Measurements from ENCODE around the gene TET3.

TET3 gene

DNA sequence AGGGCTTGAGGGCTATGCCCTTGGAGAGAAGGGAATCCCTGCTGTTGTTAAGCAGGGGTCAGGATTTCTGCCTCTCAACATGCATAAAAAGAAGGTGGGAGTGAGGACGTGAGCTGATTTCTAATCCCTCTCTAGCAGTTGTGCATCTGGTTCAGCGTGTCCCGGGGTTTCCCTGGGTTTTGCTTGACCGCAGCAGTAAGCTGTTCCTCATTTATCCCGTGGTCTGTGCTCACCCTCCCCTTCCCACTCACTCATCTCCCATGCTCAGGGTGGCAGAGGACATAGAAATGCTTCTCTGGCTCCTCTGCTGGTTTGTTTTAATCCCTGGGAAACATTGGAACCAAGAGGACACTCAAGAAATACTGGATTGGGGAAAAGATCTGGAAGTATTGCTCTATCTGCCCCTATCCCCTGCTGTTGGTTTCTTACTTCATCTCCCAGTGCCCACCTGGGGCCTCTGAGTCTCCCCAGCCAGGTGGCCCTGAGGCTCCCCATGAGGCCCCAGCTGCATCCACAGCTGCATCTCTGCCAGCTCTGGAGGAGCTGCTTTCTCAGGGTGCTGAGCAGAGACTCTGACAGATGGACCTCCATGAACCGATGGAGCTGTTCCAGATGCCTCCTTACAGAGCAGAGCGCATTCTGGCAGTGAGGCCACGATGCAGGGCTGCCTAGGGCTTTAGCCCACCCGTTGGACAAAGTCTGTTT, 36.1 kb downstream of the TET3 start:
- Histone ChIP-seq H3K9ac (ENCODE audit: low read length) (no peak overlapping the region), H3K36me3 (ENCODE audit: control insufficient read depth, insufficient read depth, low read length) (peaks cover 2% of the 10 kb centered on the region), H3K27me3 (ENCODE audit: control insufficient read depth, insufficient read depth, low read length) (no peaks in the 10 kb centered on the region), H3K4me1 (ENCODE audit: control insufficient read depth, insufficient read depth, low read length) (no peaks in the 10 kb centered on the region), H3K4me3 (ENCODE audit: low read length) (no peak overlapping the region), H3K27ac (ENCODE audit: low read depth, low read length) (no peak overlapping the region)

DNA sequence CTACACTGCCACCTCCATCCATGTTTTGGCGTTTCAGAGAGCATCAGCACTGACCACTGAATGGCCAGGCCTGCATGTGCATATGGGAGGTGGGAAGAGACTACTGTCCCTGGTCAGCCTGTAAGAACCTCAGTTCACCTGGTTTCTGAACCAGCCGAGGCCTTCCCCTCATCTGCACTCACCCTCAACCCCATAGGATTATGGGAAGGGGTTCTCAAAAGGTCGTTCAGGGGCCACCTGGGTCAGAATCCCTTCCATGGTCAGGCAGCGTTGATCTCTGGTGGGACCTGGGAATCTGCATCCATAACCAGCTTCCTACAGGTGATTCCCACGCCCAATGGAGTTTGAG, 36.7 kb downstream of the TET3 start:
- no peaks in the 10 kb centered on the region for H3K4me1 ChIP-seq (ENCODE audit: control insufficient read depth, insufficient read depth, low read length)
- H3K9ac ChIP-seq (ENCODE audit: low read length) = no peak overlapping the region
- peaks cover 2% of the 10 kb centered on the region for H3K36me3 ChIP-seq (ENCODE audit: control insufficient read depth, insufficient read depth, low read length)
- no peaks in the 10 kb centered on the region for H3K27me3 ChIP-seq (ENCODE audit: control insufficient read depth, insufficient read depth, low read length)
- H3K27ac ChIP-seq (ENCODE audit: low read depth, low read length) = no peak overlapping the region
- H3K4me3 ChIP-seq (ENCODE audit: low read length) = no peak overlapping the region

DNA sequence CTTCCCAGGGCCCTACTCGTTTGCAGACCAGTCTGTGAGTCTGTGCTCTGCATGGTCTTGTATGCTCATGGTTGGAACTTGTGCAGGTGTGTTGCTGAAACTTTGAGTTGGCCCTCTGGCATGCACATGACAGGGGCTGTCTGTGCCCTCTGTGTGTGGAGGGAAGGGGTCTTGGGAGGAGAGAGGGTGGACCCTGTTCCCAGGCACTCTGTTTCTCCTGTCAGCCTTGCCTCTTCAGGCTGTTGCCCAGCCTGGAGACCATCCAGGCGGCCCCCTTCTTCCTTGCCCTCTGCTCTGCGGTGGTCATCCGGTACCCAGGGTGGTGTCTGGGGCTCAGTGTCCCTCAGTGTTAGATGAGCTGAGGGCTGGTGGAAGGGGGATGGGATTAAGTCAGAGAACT, 39.5 kb downstream of the TET3 start:
- Histone ChIP-seq H3K36me3 (ENCODE audit: control insufficient read depth, insufficient read depth, low read length) (peaks cover 2% of the 10 kb centered on the region), H3K9ac (ENCODE audit: low read length) (no peak overlapping the region), H3K4me3 (ENCODE audit: low read length) (no peak overlapping the region), H3K4me1 (ENCODE audit: control insufficient read depth, insufficient read depth, low read length) (no peaks in the 10 kb centered on the region), H3K27me3 (ENCODE audit: control insufficient read depth, insufficient read depth, low read length) (no peaks in the 10 kb centered on the region), H3K27ac (ENCODE audit: low read depth, low read length) (no peak overlapping the region)

DNA sequence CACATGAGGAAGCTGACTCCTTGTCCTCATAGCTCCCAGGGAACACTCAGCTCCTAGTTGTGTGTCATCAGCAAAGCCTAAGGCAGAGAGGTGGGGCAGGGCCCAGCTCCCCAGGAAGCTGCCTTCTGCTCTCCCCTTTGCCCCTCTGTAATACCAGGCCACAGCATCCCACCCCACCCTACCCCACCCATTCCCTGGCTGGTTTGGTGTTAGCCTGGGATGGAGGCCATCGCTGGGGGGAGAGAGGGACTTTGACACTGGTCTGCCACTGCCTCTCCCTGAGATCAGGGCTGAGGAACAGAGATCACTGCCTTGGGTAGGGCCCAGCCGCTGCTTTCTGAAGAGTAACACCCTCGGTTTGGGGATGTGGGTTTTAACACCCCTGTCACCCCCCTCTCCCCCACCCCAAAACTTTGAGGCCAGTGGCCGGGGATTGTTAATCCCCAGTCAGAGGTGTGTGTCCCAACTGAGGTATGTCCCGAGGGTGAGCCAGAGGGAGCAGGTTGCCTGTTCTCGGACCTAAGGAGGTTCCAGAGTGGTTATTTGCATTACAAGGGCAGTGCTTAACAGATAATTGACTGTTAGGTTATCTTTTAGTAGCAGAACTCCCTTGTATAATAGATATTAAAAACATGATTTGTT, 41.4 kb downstream of the TET3 start:
- no peaks in the 10 kb centered on the region for H3K27me3 ChIP-seq (ENCODE audit: control insufficient read depth, insufficient read depth, low read length)
- H3K4me3 ChIP-seq (ENCODE audit: low read length) = no peak overlapping the region
- H3K9ac ChIP-seq (ENCODE audit: low read length) = no peak overlapping the region
- no peak overlapping the region for H3K27ac ChIP-seq (ENCODE audit: low read depth, low read length)
- H3K36me3 ChIP-seq (ENCODE audit: control insufficient read depth, insufficient read depth, low read length) = peaks cover 2% of the 10 kb centered on the region
- H3K4me1 ChIP-seq (ENCODE audit: control insufficient read depth, insufficient read depth, low read length) = no peaks in the 10 kb centered on the region

DNA sequence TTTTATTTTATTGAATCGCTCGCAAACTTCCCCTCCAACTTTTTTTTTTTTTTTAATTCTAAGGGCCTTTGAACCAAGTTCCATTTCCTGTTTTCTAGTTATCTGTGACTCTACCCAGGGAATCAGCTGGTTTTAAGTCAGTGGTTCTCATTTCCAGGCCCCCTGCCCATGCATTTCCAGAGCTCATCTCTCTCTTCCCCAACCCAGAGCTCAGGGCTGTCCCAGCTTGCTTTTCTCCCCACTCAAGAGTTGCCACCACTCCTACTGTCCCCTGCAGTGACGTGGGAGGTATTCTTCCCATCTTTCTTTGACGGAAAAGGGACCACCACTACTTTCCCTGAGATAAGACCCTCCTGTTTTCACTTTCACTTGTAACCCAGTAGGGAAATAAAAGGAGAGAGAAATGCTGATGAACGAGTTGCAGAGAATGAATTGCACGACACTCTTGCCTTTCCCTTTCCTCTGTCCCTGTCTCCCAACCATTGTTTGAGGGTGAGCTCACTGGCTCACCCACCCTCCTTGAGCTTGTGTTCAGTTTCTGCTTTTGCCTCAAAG, 42.1 kb downstream of the TET3 start:
- Histone ChIP-seq H3K4me3 (ENCODE audit: low read length) (no peak overlapping the region), H3K36me3 (ENCODE audit: control insufficient read depth, insufficient read depth, low read length) (peaks cover 2% of the 10 kb centered on the region), H3K27ac (ENCODE audit: low read depth, low read length) (no peak overlapping the region), H3K9ac (ENCODE audit: low read length) (no peak overlapping the region), H3K27me3 (ENCODE audit: control insufficient read depth, insufficient read depth, low read length) (no peaks in the 10 kb centered on the region), H3K4me1 (ENCODE audit: control insufficient read depth, insufficient read depth, low read length) (no peaks in the 10 kb centered on the region)

DNA sequence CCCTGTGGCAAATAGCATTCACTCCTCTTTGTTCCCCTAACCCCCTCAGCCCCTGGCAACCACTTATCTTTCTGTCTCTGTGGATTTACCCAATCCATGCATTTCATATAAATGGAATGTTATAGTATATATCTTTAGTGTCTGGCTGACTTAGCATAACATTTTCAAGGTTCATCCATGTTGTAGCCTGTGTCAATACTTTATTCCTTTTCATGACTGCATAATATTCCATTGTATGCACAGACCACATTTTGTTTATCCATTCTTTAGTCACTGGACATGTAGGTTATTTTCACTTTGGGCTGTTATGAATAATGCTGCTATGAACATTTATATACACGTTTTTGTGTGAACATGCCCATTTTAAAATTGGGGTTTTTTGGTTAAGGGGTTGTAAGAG, 42.8 kb downstream of the TET3 start:
- no peak overlapping the region for H3K27ac ChIP-seq (ENCODE audit: low read depth, low read length)
- no peaks in the 10 kb centered on the region for H3K27me3 ChIP-seq (ENCODE audit: control insufficient read depth, insufficient read depth, low read length)
- no peak overlapping the region for H3K4me3 ChIP-seq (ENCODE audit: low read length)
- H3K9ac ChIP-seq (ENCODE audit: low read length) = no peak overlapping the region
- peaks cover 2% of the 10 kb centered on the region for H3K36me3 ChIP-seq (ENCODE audit: control insufficient read depth, insufficient read depth, low read length)
- peaks cover 3% of the 10 kb centered on the region for H3K4me1 ChIP-seq (ENCODE audit: control insufficient read depth, insufficient read depth, low read length)

DNA sequence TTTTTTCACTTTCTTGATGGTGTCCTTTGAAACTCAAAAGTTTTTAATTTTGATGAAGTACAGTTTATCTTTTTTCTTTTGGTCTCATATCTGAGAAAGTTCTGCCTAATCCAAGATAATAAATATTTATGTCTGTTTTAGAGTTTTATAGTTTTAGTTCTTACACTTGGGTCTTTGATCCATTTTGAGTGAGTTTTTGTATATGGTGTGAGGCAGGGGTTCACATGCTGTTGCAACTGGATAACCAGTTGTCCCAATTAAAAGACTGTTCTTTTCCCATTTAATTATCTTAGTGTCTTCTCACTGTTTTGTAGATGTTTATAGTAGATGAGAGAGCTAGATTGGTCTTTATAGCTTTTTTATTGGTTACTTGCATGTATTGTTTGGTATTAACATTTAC, 43.6 kb downstream of the TET3 start:
- H3K27ac ChIP-seq (ENCODE audit: low read depth, low read length) = no peak overlapping the region
- peaks cover 2% of the 10 kb centered on the region for H3K36me3 ChIP-seq (ENCODE audit: control insufficient read depth, insufficient read depth, low read length)
- no peaks in the 10 kb centered on the region for H3K27me3 ChIP-seq (ENCODE audit: control insufficient read depth, insufficient read depth, low read length)
- peaks cover 3% of the 10 kb centered on the region for H3K4me1 ChIP-seq (ENCODE audit: control insufficient read depth, insufficient read depth, low read length)
- H3K4me3 ChIP-seq (ENCODE audit: low read length) = no peak overlapping the region
- H3K9ac ChIP-seq (ENCODE audit: low read length) = no peak overlapping the region

DNA sequence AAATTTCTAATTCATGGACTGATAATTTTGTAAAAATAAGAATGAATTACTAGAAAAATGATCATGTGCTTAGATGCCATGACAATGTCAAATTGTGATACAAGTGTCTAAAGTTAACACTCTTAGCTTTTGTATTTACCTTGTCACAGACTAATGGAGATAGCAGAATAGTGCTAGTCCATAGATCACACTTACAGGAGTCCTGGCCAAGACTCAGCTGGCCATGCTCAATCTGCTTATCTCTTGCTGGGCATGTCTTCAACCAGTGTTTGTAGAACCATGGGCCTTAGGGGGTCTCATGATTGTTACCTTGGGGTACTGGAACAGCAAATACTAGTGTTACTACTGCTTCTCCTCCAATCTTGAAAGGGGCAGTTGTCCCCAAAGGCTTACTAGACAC, 44.0 kb downstream of the TET3 start:
- Histone ChIP-seq H3K27ac (ENCODE audit: low read depth, low read length) (no peak overlapping the region), H3K36me3 (ENCODE audit: control insufficient read depth, insufficient read depth, low read length) (peaks cover 2% of the 10 kb centered on the region), H3K4me3 (ENCODE audit: low read length) (no peak overlapping the region), H3K9ac (ENCODE audit: low read length) (no peak overlapping the region), H3K27me3 (ENCODE audit: control insufficient read depth, insufficient read depth, low read length) (no peaks in the 10 kb centered on the region), H3K4me1 (ENCODE audit: control insufficient read depth, insufficient read depth, low read length) (peaks cover 3% of the 10 kb centered on the region)

DNA sequence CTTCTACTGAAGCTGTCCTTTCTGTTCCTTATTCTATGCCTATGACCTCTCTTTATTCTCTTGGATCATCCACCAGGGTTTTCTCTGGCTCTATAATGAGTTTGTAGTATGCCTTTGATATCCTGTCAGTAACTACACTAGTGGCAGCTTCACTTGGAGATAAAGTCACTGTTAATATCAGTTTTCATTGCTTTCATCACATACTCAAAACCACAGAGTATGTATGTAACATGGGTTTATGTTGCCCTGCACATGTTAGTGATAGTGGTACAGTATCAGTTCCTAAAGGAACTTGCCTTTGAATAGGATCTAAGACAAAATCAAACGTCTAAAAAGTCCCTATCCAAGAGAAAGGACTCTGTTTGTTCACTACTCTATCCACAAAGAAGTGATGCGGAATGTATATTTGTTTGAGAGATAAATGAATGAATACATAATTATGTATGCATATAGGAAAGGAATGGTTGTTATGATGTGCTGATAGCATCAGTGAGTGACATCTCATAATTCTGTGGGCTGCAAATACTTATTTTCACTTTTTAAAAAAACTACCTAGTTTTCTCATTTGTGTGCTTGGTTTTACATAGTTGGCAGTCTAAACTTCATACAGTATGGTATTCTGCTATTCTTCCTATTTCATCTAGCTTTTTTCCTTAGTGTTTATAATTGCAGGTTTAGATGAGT, 45.1 kb downstream of the TET3 start:
- no peaks in the 10 kb centered on the region for H3K27me3 ChIP-seq (ENCODE audit: control insufficient read depth, insufficient read depth, low read length)
- H3K9ac ChIP-seq (ENCODE audit: low read length) = no peak overlapping the region
- peaks cover 3% of the 10 kb centered on the region for H3K4me1 ChIP-seq (ENCODE audit: control insufficient read depth, insufficient read depth, low read length)
- H3K4me3 ChIP-seq (ENCODE audit: low read length) = no peak overlapping the region
- no peaks in the 10 kb centered on the region for H3K36me3 ChIP-seq (ENCODE audit: control insufficient read depth, insufficient read depth, low read length)
- H3K27ac ChIP-seq (ENCODE audit: low read depth, low read length) = no peak overlapping the region

DNA sequence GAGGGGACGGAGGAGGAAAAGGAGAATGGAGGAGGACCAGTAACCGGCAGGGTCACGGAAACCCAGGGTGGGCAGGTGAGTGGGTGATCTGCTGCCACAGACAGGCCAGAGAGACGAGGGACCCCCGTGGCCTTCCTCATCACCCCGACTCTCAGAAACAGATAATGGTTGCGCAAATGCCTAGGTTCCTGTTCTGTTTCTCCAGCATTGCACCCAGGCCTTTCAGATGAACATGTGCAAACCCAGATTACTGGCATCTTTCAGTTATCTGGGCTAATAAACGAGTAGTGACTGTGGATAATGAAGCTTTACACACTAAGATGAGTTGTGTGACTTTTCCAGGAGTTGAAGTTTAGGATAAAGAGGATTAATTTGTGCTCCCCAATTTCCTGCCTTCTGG, 46.5 kb downstream of the TET3 start:
- Histone ChIP-seq H3K9ac (ENCODE audit: low read length) (no peak overlapping the region), H3K4me1 (ENCODE audit: control insufficient read depth, insufficient read depth, low read length) (peaks cover 3% of the 10 kb centered on the region), H3K27ac (ENCODE audit: low read depth, low read length) (no peak overlapping the region), H3K4me3 (ENCODE audit: low read length) (no peak overlapping the region), H3K36me3 (ENCODE audit: control insufficient read depth, insufficient read depth, low read length) (no peaks in the 10 kb centered on the region), H3K27me3 (ENCODE audit: control insufficient read depth, insufficient read depth, low read length) (no peaks in the 10 kb centered on the region)

DNA sequence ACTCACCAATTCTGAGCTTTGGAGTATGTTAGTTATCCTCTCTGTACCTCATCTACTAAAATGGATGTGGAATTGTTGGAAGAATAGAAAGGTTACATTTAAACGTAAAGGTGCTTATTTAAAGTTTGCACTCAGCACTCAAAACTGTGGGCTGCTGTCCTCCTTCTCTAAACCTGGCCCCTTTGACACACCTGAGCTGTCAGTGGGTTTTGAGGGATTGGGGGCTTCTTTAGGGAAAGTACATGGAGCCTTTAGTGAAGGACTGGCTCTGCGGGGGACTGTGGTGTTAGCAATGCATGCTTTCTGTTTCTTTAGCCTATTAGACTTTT, 47.2 kb downstream of the TET3 start:
- H3K27ac ChIP-seq (ENCODE audit: low read depth, low read length) = no peak overlapping the region
- H3K27me3 ChIP-seq (ENCODE audit: control insufficient read depth, insufficient read depth, low read length) = no peaks in the 10 kb centered on the region
- no peaks in the 10 kb centered on the region for H3K36me3 ChIP-seq (ENCODE audit: control insufficient read depth, insufficient read depth, low read length)
- H3K4me3 ChIP-seq (ENCODE audit: low read length) = peak overlapping the region; percentile 51
- H3K9ac ChIP-seq (ENCODE audit: low read length) = no peak overlapping the region
- peaks cover 3% of the 10 kb centered on the region for H3K4me1 ChIP-seq (ENCODE audit: control insufficient read depth, insufficient read depth, low read length)

DNA sequence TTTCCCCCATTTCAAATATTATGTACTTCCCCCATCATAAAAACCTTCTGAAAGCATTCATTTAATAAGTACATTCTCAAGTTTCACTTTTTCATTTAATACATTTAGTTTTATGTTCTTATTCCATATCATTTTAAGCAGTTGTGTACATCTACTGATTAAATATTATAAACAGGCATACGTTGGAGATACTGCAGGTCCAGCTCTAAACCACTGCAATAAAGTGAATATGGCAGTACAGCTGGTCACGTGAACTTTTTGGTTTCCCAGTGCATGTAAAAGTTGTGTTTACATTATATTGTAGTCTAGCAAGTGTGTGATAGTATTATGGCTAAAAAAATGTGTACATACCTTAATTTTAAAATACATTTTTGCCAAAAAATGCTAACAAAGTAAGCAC, 48.7 kb downstream of the TET3 start:
- Histone ChIP-seq H3K27ac (ENCODE audit: low read depth, low read length) (no peak overlapping the region), H3K4me1 (ENCODE audit: control insufficient read depth, insufficient read depth, low read length) (peaks cover 3% of the 10 kb centered on the region), H3K36me3 (ENCODE audit: control insufficient read depth, insufficient read depth, low read length) (no peaks in the 10 kb centered on the region), H3K4me3 (ENCODE audit: low read length) (no peak overlapping the region), H3K27me3 (ENCODE audit: control insufficient read depth, insufficient read depth, low read length) (no peaks in the 10 kb centered on the region), H3K9ac (ENCODE audit: low read length) (no peak overlapping the region)
